Muscle of arm (tissue), 12 donors: Measurements from ENCODE around the gene COX6B1. TPM values are rescaled to one million over a fixed set of nuclear protein-coding genes. Genes with fewer than 3 reads are reported as not detected.
"Not testable (repeated sequence)": the region's sequence is repeated elsewhere in the genome, so short reads cannot be mapped to it uniquely, and the experiment has no call there.

Experiments used
- DNase-seq: peaks from one replicate; pipeline ENCODE4 v3.0.0-alpha.2; 2013
- polyA plus RNA-seq, 12 donors: library from polyadenylated mRNA; unstranded; fragments of 120-200 nt; gene quantifications; one replicate each; pipeline ENCODE4 v1.2.1, GENCODE V29; 2013; ENCODE audit not compliant: insufficient read length in 12 of 12

Gene COX6B1
- polyA plus RNA-seq, 12 donors: 201 to 382 (median 272) TPM; not detected in 1

DNA sequence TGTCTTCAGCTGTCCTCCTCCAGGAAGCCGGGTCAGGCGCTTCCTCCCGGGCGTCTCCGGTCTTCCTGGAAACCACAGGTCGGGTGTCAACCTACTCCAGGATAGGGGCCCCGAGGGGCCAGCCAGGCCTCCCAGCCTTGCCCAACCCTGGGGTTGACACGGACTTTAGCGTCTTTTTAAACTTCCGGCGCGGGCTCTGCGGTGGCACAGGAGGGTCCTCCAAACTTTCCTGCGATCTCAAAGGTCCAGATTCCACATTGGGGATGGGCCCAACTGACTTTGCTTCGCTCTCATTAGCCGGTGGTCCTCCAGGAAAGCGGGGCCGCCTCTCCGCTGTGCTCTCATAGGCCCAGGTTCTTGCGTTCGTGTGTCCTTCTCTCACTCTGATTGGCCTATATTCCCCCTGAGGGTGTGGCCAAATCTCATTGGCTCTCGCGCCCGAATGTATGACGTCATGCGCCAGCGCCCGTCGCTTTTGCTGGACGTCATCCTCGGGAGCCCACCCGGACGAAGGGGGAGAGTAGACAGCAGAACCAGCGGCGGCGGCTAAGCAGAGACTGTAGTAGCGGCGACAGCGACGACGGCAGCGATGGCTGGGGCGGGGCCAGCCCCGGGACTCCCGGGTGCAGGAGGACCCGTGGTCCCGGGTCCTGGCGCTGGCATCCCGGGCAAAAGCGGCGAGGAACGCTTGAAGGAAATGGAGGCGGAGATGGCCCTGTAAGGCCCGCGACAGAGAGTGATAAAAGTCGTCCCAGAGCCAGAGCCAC is 19.4 kb upstream of the COX6B1 start, which contains the start of gene RBM42:
TSS of gene RBM42 (plus strand) at position 472 of the 767 bp plus-strand sequence. CDS start at position 590, 118 bp downstream.
- peak; percentile 99 for DNase-seq

DNA sequence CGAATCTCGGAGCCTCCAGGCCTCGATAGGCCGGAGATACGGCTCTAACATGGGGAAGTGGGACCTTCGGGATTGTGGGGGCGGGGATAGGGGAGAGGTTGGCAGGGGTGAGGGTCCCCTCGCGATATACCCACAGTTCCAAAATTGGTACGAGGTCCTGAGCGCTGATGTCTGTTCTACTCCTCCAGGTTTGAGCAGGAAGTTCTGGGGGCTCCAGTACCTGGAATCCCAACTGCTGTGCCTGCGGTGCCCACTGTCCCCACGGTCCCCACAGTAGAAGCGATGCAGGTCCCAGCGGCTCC is 18.8 kb upstream of the COX6B1 start:
- no peak for DNase-seq

DNA sequence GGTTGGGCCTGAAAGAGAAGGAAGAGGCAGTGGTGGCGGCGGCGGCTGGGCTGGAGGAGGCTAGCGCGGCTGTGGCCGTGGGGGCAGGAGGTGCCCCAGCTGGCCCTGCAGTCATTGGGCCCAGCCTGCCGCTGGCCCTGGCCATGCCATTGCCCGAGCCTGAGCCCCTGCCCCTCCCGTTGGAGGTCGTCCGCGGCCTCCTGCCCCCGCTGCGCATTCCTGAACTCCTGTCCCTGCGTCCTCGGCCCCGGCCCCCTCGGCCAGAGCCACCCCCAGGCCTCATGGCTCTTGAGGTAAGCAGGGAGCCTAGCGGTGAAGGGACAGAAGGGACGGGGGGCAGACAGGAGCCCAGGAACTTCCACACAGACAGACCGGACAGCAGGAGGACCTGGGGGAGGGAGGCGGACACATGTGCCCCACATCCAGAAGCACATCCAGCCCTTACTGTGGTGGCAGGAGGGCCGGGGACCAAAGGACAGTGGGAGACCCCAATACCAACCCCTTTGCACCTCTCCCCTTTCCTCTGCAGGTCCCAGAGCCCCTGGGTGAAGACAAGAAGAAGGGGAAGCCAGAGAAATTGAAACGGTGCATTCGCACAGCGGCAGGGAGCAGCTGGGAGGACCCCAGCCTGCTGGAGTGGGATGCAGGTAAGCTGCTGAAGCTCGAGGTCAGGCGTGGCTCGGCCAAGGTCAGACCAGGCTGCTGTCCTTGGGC is 14.2 kb upstream of the COX6B1 start:
- no peak for DNase-seq

DNA sequence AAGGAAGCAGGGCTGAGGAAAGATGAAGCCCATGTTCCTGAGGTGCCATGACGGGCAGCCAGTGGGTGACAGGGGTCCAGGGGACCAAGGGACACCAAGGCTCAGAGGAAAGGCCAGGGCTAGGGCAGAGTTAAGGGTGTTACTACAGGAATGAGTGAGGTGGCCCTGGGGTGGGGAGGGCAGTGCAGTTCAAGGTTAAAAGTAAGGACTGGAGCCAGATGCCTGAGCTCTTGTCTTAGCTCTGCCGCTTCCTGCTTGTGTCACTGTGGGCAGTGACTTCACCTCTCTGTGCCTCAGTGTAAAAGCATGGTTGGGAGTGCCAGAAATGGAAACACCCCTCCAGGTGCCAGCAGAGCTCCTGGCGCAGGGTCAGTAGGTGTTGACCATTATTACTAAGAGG is 11.5 kb upstream of the COX6B1 start:
- no peak for DNase-seq

DNA sequence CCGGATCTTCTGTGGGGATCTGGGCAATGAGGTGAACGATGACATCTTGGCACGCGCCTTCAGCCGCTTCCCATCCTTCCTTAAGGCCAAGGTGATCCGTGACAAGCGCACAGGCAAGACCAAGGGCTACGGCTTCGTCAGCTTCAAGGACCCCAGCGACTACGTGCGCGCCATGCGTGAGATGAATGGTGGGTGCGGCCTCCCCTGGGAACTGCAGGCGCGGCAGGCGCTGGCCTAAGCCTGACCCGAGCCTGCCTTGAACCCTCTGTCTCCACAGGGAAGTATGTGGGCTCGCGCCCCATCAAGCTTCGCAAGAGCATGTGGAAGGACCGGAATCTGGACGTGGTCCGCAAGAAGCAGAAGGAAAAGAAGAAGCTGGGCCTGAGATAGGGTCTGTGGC is 11.0 kb upstream of the COX6B1 start:
- no peak for DNase-seq

DNA sequence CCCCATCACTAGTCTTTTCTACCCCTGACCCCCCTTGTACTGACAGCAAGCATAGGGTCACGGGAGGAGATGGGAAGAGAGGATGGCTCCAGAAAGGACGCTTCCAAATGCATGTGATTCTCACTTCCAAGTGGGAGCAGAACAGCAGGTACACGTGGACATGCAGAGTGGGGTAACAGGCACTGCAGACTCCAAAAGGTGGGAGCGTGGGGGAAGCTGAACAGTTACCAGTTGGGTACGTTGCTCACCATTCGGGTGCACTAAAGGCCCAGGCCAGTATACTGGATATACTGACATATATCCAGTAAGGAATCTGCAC is 8.8 kb upstream of the COX6B1 start:
- DNase-seq: no peak

DNA sequence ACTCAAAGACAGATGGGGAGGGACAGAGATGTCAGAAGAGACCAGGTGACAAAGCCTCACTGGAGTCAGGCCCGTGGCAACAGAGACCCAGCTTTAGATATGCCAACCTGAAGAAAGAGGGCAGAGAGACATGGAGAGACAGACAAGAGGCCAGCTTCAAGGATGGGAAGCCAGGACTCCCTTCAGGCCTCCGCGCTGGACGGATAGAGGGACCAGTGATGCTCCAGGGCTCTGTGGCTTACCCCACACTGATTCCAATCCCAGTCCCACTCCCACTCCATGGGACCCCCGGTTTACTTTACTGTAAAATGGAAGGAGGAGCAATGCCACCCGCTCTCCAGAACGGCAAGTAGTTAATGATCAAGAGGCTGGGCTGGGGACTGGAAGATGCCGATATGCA is 8.3 kb upstream of the COX6B1 start:
- no peak for DNase-seq

DNA sequence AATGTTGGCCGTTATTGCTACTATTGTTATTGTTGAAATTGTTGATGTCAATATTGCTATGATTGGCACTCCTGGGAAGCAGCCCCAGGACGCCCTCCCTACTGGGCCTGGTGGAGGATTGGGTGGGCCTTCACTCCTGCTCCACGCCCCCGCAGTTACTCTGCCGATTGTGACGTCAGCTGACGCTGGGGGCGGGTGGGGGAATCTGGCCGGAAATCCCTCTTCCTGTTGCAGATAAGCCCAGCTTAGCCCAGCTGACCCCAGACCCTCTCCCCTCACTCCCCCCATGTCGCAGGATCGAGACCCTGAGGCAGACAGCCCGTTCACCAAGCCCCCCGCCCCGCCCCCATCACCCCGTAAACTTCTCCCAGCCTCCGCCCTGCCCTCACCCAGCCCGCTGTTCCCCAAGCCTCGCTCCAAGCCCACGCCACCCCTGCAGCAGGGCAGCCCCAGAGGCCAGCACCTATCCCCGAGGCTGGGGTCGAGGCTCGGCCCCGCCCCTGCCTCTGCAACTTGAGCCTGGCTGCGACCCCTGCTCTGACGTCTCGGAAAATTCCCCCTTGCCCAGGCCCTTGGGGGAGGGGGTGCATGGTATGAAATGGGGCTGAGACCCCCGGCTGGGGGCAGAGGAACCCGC is 6.5 kb upstream of the COX6B1 start, which contains the start of gene ETV2:
TSS of gene ETV2 (plus strand) at position 231 of the 637 bp plus-strand sequence. CDS start 716 bp downstream, outside the sequence.
- DNase-seq: no peak

DNA sequence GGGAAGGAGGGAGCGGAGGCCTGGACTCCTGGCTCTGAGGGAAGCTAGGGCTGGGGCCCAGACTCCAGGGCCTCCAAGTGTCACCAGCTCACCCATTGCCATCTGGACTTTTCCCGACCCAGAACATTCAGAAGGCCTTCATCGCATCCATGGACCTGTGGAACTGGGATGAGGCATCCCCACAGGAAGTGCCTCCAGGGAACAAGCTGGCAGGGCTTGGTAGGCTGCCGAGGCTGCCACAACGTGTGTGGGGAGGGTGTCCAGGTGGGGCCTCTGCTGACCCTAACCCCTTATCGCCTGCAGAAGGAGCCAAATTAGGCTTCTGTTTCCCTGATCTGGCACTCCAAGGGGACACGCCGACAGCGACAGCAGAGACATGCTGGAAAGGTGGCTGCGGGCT is 5.8 kb upstream of the COX6B1 start:
- DNase-seq: no peak

DNA sequence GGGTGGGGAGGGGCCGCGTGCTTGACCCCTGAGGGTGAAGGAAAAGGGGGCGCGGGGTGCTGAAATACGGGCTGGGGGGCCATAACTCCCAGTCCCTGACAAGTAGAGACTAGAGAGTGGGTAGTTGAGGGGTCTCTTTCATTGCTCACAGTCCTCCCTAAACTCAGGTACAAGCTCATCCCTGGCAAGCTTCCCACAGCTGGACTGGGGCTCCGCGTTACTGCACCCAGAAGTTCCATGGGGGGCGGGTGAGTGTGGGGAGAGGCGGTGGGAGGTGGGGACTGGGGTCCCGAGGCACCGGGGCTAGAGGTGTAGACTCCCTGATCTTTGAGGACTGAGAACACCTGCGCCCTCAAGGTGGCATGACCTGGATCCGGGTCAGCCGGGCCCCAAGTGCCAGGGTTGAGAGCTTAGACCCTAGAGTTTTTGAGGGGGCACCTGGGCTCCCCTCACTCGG is 5.3 kb upstream of the COX6B1 start:
- DNase-seq: no peak

DNA sequence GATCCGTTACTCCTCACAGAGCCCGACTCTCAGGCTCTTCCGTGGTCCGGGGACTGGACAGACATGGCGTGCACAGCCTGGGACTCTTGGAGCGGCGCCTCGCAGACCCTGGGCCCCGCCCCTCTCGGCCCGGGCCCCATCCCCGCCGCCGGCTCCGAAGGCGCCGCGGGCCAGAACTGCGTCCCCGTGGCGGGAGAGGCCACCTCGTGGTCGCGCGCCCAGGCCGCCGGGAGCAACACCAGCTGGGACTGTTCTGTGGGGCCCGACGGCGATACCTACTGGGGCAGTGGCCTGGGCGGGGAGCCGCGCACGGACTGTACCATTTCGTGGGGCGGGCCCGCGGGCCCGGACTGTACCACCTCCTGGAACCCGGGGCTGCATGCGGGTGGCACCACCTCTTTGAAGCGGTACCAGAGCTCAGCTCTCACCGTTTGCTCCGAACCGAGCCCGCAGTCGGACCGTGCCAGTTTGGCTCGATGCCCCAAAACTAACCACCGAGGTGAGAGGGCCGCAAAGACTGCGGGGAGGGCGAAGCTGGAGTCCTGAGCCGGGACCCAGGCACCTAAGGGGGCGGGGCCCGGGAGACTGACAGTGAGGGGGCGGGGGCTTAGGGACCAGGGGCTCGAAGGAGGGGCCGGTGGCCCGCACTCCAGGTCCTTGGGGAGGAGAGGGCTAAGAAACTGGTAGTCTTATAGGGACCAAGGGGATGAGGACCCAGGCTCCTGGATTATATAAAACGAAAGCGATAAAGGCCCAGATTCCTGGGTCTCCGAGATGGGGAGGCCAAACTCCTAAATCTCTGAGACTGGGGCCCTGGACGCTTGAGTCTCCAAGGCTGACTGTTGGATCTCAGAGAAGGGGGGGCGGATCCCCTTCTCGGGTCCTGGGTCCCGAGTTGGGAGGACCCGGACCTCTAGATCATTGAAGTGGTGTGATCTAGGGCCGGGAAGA is 4.6 kb upstream of the COX6B1 start:
- DNase-seq: peak; percentile 80

DNA sequence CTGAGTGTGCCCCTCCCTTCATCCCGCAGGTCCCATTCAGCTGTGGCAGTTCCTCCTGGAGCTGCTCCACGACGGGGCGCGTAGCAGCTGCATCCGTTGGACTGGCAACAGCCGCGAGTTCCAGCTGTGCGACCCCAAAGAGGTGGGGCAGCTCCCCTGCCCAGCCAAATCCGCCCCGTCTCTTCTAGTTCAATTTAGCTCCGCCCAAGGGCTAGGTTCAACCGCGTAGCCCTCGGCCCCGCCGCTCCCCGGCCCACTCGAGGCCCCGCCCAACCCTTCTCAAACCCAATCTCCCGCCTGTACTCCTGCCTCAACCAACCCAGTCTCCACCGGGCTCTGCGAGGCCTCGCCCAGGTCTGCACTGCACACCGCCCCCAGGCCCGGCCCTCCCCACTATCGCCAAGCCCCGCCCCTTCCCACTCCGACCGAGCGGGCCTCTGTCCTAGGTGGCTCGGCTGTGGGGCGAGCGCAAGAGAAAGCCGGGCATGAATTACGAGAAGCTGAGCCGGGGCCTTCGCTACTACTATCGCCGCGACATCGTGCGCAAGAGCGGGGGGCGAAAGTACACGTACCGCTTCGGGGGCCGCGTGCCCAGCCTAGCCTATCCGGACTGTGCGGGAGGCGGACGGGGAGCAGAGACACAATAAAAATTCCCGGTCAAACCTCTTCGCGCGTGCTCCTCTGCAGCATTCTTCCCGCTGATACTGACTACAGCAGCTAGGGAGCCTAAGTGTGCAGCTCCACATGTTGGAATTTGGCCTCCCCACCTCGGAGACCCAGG is 3.7 kb upstream of the COX6B1 start:
- peak; percentile 92 for DNase-seq

DNA sequence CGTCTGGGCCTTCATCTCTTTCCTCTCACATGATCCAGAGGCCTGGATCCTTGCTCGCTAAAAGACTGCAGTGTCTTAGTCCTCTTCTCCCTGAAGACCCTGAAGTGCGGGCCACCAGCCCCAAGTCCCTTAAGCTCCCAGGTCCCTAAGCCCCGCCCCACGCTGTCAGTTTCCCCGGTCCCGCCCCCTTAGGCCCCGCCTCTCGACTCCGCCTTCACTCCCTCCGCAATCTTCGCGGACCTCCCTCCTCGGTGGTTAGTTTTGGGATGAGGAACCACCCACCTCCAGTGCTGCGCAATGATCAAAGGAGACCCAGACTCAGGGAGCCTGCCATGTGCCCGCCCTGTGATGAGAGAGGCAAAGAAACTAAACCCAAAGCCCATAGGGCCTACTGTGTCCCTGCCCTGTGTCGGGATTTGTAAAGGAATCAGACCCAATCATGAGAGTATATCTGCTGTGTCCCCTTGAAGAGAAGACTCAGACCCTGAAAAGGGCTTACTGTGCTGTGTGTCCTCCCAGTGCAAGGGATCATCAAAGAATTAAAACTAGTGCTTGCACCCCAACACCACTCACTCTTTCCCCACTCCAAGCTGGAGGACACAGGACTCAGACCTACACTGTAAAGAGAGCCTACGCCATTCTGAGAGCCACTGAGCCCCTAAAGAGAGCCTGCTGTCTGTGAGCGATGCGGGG is 3.0 kb upstream of the COX6B1 start:
- peak; percentile 70 for DNase-seq

DNA sequence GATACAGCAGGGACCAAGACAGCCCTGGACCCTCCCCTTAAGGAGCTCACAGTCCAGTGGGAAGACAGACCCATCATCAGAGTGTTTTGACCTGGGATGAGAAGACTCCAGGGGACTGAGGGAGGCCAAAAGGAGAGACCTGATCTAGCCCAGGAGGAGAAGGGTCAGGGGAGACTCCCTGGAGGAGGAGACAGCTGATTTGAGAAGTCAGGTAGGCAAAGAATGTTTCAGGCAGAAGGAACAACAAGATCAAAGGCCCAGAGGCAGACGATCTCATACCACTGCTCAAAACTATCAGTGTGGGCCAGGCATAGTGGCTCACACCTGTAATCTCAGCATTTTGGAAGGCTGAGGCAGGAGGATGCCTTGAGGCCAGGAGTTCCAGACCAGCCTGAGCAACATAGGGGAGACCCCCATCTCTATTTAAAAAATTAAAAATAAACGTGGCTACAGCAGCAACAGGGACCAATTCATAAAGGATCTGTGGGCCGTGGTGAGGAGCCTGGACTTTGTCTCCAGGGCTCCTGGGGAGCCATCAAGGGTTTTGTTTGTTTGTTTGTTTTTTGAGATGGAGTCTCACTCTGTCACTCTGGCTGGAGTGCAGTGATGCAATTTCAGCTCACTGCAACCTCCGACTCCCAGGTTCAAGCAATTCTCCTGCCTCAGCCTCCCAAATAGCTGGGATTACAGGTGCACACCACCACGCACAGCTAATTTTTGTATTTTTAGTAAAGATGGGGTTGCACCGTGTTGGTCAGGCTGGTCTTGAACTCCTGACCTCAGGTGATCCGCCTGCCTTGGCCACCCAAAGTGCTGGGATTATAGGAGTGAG is 2.2 kb upstream of the COX6B1 start:
- no peak for DNase-seq

DNA sequence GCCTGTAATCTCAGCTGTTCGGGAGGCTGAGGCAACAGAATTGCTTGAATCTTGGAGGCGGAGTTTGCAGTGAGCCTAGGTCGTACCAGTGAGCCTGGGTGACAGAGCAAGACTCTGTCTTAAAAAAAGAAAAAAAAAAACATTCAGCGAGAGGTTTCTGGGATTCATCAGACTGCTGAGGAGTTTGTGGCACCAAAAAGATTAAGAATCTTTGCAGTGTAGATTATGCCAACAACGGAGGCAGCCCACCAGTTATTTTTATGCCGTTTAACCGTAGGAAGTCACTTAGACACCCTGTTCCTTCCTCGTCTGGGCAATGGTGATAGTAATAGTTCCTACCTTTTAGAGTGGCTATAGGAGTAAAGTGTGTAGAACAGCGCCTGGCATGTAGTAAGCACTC is 2.5 kb downstream of the COX6B1 start:
- DNase-seq: no peak

DNA sequence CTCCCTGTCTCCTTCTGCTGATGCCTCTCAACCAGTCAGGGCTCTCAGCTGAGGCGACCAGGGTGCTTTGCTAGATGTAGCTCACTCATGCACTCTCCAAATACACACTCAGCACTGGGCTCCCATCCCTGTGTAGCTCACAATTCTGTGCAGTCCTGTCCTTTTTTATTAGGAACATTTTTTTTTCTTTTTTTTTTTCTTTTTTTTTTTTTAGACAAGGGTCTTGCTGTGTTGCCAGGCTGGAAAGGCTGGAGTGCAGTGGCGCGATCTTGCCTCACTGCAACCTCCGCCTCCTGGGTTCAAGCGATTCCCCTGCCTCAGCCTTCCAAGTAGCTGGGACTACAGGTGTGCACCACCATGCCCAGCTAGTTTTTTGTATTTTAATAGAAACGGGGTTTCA is 6.7 kb downstream of the COX6B1 start:
- not testable (repeated sequence) for DNase-seq

DNA sequence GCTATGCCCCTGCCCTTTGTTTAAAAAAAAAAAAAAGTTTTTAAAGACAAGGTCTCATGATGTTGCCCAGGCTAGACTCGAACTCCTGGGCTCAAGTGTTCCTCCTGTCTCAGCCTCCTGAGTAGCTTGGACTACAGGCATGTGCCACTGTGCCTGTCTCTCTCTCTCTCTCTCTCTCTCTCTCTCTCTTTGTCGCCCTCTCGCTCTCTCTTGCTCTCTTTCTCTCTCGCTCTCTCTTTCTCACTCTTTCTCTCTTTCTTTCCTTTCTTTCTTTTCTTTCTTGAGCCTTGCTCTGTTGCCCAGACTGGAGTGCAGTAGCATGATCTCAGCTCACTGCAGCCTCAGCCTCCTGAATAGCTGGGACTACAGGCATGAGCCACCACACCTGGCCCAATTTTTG is 7.5 kb downstream of the COX6B1 start:
- no peak for DNase-seq

DNA sequence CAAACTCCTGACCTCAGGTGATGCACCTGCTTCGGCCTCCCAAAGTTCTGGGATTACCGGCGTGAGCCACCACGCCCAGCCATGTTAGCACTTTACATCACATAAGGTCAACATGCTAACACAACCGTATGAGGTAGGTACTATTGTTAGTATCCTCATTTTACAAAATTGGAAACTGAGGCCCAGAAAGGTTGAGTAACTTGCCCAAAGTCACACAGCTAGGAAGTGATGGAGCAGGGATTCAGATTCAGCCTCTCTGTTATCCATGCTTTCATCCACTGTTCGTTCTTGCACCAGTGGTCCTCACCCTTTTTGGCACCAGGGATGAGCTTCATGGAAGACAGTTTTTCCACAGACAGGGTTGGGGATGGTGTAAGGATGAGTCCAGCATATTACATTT is 8.6 kb downstream of the COX6B1 start:
- DNase-seq: no peak
